Kidney (tissue), 14 donors: ENCODE measurements around the gene ZFPM1. TPM values are rescaled to one million over a fixed set of nuclear protein-coding genes. Genes with fewer than 3 reads are reported as not detected.

ENCODE experiments used
- DNase-seq, 5 donors: peaks; one replicate each; pipeline ENCODE4 v3.0.0-alpha.2; 2013 to 2020
- FAIRE-seq: peaks from 2 replicates; lab custom pipeline; 2012; peaks lifted over from hg19 to GRCh38; lab: Jason Lieb, UNC
- H3K27ac ChIP-seq, 2 donors: one replicate each; pipeline ENCODE4 v1.7.0; 2013; ENCODE audit warnings: low read depth in 2 of 2, low read length in 2 of 2, inconsistent platforms in 1 of 2
- H3K27me3 ChIP-seq: one replicate; pipeline ENCODE4 v1.7.1; 2013; ENCODE audit warnings: low read length, inconsistent platforms; ENCODE audit not compliant: control insufficient read depth, insufficient read depth
- H3K36me3 ChIP-seq, 3 donors: one replicate each; pipeline versions ENCODE4 v1.7.0 to v1.7.1; 2013; ENCODE audit warnings: low read length in 3 of 3, control low read depth in 1 of 3, inconsistent platforms in 1 of 3; ENCODE audit not compliant: insufficient read depth in 3 of 3, control insufficient read depth in 2 of 3
- H3K4me1 ChIP-seq, 3 donors: one replicate each; pipeline versions ENCODE4 v1.7.0 to v1.7.1; 2013; ENCODE audit warnings: low read length in 3 of 3, inconsistent platforms in 1 of 3, low read depth in 1 of 3; ENCODE audit not compliant: control insufficient read depth in 2 of 3, insufficient read depth in 2 of 3
- H3K4me3 ChIP-seq, 3 donors: one replicate each; pipeline versions ENCODE4 v1.7.0 to v1.8.1; 2013; ENCODE audit warnings: low read length in 3 of 3, control low read depth in 1 of 3, inconsistent platforms in 1 of 3
- H3K9ac ChIP-seq, 3 donors: one replicate each; pipeline versions ENCODE4 v1.7.0 to v1.7.1; 2013; ENCODE audit warnings: low read length in 3 of 3, control low read depth in 1 of 3, inconsistent platforms in 1 of 3
- H3K9me3 ChIP-seq, 3 donors: one replicate each; pipeline versions ENCODE4 v1.7.0 to v1.7.1; 2013; ENCODE audit warnings: low read length in 3 of 3, control low read depth in 1 of 3, inconsistent platforms in 1 of 3; ENCODE audit not compliant: control insufficient read depth in 2 of 3, insufficient read depth in 1 of 3
- CTCF ChIP-seq: IDR thresholded peaks from 3 replicates; pipeline ENCODE4 v1.5.1; 2012; ENCODE audit warnings: mild to moderate bottlenecking, moderate library complexity, borderline replicate concordance; ENCODE audit not compliant: insufficient read depth; ENCODE audit errors: extremely low read depth
- intact Hi-C: fragments of 100-400 bp; cut with DNase I; formaldehyde crosslinking; loops from one replicate; pipeline ENCODE4 v1.11.1; 2022
- polyA plus RNA-seq: library from polyadenylated mRNA; stranded (reverse); fragments of 350-450 nt; fragmentation: Illumina TruSeq; extraction: RNeasy Lipid Tissue Mini Kit (QIAGEN cat#74804); gene quantifications from one replicate; pipeline ENCODE4 v1.2.3, GENCODE V29; 2014; ENCODE audit warnings: low read depth, low replicate concordance; ENCODE audit not compliant: insufficient read depth
- total RNA-seq: library from RNA; stranded (reverse); fragmentation: NEBNext Ultra II Directional; extraction: Animal tissue kit (Norgen Biotek cat#: 25700); gene quantifications from one replicate; pipeline ENCODE4 v1.2.1, GENCODE V29; 2021
- donor health status: control.
- donor health status: control.
- donor health status: control.
- donor health status: control.
- donor health status: control.
- donor health status: DM: yes; HTN: yes; CAD: no.
- donor health status: Normal renal cell carcinoma (clear cell type).

The ZFPM1 gene
- total and polyA plus RNA-seq, 2 donors from 2014 or later = 1.9 to 9.2 TPM

GRCh38 chr16:88426018-88426417 lies 27.1 kb upstream of the ZFPM1 start:
- FAIRE-seq = no peak
- DNase-seq = no peak
- no peak for TF ChIP-seq CTCF

GRCh38 chr16:88427376-88427775 lies 25.7 kb upstream of the ZFPM1 start:
- H3K36me3 ChIP-seq = no peaks in the 10 kb centered on the region
- intact Hi-C loops = no loop called here
- no peak overlapping the region for H3K4me3 ChIP-seq
- H3K9ac ChIP-seq = no peak overlapping the region
- H3K4me1 ChIP-seq = no peaks in the 10 kb centered on the region
- FAIRE-seq = no peak
- no peak for DNase-seq
- no peak for TF ChIP-seq CTCF
- H3K27ac ChIP-seq = no peak overlapping the region
- H3K9me3 ChIP-seq = no peaks in the 10 kb centered on the region
- H3K27me3 ChIP-seq = no peaks in the 10 kb centered on the region

More at GRCh38 chr16:88426018-88426417, 27.1 kb upstream of the ZFPM1 start:
- intact Hi-C loops = no loop called here
- no peaks in the 10 kb centered on the region for H3K4me1 ChIP-seq
- no peak overlapping the region for H3K27ac ChIP-seq
- H3K4me3 ChIP-seq = no peak overlapping the region
- no peaks in the 10 kb centered on the region for H3K27me3 ChIP-seq
- no peak overlapping the region for H3K9ac ChIP-seq
- no peaks in the 10 kb centered on the region for H3K36me3 ChIP-seq
- no peaks in the 10 kb centered on the region for H3K9me3 ChIP-seq

- Histone ChIP-seq H3K36me3 (no peaks in the 10 kb centered on the region), H3K27ac (no peak overlapping the region), H3K9me3 (no peaks in the 10 kb centered on the region), H3K4me3 (no peak overlapping the region), H3K4me1 (no peaks in the 10 kb centered on the region), H3K9ac (no peak overlapping the region), H3K27me3 (no peaks in the 10 kb centered on the region)
- intact Hi-C loops = no loop called here
- no peak for FAIRE-seq
- no peak for DNase-seq
- no peak for TF ChIP-seq CTCF
These were observed 24.9 kb upstream of the ZFPM1 start for GRCh38 chr16:88428156-88428555.
